NCI-H1930 (cell line): ENCODE data around the gene CHCHD6.

ENCODE experiments used
- DNase-seq, 2 experiments: peaks; one replicate each; lab custom pipeline; 2025; lab: John Stamatoyannopoulos, UW

CHCHD6 gene

GRCh38 chr3:126979046-126979628 is 275.1 kb downstream of the CHCHD6 start:
- DNase-seq = no peak

- DNase-seq = no peak
Measured at GRCh38 chr3:126980266-126980811, 276.3 kb downstream of the CHCHD6 start.

DNA sequence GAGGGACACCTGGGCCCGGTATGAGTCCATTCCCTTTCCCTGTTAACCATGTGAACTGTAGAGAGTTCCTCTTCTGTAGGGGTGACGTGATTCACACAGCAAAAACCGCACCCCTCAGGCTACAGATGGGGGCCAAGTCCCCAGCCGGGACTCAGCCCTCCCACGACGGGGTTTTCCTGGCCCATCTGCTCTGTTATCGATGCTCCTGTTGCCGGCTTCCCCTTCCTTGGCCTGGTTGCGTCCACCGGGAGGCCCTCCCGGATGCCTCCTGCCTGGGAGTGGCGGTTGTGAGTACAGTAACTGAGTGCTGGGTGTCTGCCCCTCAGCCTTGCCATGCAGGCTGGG is 278.1 kb downstream of the CHCHD6 start:
- no peak for DNase-seq

- DNase-seq = peak; percentile 47 to 57
Measured at GRCh38 chr3:126982471-126983175, 278.6 kb downstream of the CHCHD6 start, which contains the start of gene PLXNA1. Gene PLXNA1 (plus strand): TSS chr3:126983115. CDS start chr3:126988594, 5,479 bp downstream.

GRCh38 chr3:126983276-126983652 is 279.2 kb downstream of the CHCHD6 start:
- DNase-seq = no peak

GRCh38 chr3:126983653-126984390 is 279.8 kb downstream of the CHCHD6 start:
- DNase-seq = no peak

DNA sequence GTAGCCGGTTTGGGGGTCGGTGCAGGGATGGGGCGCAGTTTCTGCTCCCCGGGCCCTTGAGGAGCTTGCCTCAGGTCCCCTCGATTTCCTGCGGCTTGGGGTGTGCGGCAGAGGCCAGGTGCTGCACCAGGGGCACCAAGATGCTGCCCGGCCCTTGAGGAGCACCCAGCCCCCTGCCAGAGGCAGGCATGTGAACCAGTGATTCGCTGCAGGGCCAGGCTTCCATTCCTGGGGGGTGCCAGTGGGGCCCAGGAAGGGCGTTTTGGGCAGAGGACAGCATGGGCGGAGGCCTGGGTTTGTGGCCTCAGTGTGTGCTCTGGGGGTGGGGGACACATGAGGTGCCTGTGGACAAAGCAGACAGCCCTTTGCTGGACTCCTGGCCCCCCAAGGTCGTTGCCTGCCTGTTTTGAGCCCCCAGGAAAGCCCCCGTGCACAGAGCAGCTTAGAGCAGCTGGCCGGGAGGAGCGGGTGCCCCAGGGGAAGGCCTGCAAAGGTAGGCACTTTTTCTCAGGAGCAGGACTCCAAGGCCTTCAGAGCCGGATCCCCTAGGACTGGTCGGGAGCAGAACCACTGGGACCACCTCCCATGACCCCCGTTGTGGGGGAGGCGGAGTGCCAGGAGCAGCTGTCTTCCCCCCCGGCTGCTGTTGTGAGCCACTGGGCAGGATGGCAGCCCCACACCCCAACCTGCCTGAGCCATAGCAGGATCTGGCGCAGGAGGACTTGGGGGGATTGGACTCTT is 280.5 kb downstream of the CHCHD6 start:
- no peak for DNase-seq

GRCh38 chr3:126985132-126985985 is 281.3 kb downstream of the CHCHD6 start:
- DNase-seq = no peak

DNA sequence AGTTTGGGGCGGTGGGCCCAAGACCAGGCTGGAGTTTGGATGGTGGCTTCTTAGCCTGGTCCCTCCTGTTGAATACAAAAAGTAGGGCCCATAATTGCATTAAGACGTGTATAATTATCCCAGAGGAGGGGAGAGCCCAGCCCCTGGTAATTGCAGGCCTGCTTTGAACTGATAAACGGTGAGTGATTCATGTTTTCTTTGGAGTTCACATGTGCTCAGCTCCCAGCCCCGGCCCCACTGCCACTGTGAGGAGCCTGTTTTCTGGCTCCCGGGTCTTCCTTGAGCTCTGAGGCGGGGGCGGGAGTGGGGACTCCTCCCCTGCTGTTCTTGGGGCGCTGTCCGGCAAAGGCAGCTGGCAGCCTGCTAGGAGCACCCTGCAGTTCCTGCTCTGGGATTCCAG is 282.0 kb downstream of the CHCHD6 start:
- no peak for DNase-seq

GRCh38 chr3:126987129-126987528 is 283.1 kb downstream of the CHCHD6 start:
- DNase-seq = no peak

- DNase-seq = no peak
Measured at GRCh38 chr3:126987596-126987995, 283.6 kb downstream of the CHCHD6 start.

DNA sequence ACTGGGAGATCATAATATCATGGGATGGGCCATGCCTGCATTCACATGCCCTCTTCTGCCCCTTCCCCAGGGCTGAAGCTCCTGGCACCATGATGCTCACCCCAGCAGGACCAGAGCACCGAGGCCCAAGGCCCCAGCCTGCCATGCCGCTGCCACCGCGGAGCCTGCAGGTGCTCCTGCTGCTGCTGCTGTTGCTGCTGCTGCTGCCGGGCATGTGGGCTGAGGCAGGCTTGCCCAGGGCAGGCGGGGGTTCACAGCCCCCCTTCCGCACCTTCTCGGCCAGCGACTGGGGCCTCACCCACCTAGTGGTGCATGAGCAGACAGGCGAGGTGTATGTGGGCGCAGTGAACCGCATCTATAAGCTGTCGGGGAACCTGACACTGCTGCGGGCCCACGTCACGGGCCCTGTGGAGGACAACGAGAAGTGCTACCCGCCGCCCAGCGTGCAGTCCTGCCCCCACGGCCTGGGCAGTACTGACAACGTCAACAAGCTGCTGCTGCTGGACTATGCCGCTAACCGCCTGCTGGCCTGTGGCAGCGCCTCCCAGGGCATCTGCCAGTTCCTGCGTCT is 284.5 kb downstream of the CHCHD6 start:
- no peak for DNase-seq

GRCh38 chr3:126989316-126990023 is 285.4 kb downstream of the CHCHD6 start:
- no peak for DNase-seq

DNA sequence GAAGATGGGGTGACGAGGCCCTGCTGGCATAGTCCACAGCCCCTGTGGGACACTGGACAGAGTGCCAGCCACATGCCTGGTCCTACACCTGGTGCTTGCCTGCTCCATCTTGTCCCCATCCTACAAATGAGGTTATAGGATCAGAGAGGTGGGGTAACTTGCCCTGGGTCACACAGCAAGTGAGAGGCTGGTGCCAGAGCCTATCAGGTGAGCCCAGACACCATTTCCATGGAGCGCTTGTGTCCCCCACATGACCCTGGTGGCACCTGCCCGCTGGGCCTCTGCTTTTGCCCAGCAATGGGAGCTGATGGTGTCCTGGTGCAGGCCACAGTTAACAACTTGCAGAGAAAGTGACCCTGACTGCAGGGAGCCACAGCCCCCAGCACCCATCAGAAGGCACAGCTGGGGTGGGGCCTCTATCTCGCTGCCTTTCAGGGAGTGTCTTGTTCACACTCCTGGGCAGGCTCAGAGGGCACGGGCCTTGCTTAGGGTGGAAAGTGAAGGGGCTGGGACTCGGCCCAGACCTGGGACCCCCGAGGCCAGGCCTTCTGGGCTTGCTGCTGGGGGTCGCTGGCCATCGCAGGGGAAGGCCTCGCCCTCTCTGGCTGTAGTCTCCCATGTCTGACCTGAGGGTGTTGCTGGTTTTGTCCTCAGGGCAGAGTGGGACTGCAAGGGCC is 286.1 kb downstream of the CHCHD6 start:
- DNase-seq = no peak

GRCh38 chr3:126990890-126991289 is 286.9 kb downstream of the CHCHD6 start:
- no peak for DNase-seq

DNA sequence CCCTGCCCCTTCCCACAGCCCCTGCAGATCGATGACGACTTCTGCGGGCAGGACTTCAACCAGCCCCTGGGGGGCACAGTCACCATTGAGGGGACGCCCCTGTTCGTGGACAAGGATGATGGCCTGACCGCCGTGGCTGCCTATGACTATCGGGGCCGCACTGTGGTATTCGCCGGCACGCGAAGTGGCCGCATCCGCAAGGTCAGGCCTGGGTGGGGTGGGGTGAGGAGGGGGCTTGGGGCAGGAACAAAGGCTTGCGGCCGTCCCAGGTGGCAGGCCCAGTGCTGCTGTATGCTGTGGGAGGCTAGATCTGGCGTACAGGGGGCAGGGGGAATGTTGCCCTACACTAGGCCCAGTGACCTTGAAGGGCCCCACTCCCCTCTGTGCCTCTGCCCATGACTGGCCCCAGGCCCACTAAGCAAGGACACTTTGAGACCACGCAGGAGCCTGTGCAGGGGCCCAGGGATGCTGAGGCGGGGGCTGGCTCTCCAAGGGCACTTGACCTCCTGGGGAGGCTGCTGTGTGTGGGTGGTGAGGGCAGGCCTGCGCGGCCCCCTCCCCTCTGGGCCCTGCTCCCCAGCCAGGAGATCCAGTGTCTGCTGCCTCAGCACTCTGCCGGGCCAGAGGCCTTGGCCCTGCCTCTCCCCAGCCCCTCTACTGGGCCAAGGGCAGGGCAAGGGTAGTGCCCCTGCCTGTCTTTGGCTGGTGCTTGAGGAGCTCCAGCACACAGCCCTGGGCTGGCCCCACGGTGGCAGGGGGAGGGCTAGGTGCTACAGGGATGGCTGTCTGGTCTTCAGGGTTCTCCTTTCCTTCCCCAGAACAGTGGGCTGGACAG is 287.5 kb downstream of the CHCHD6 start:
- DNase-seq = no peak

GRCh38 chr3:126992216-126992615 is 288.2 kb downstream of the CHCHD6 start:
- no peak for DNase-seq

DNA sequence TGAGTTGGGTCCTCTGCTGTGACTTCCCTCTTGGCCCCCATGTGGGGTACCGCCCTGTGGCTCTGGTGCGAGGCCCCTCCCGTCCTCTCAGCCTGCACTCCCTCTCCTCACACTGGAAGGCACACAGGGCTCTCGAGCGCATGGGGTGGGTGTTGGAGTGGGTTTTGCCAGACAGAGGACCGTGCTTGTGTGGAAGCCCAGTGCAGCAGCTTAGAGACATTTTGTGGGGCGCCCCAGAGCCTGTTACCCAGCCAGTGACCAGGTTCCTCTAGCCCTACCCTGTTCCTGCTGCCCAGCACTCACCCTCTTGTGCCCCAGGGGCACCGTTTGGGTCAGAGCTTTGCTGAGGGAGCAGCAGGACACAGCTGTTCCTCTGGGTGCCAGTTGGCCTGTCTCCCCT is 288.7 kb downstream of the CHCHD6 start:
- DNase-seq = no peak

DNA sequence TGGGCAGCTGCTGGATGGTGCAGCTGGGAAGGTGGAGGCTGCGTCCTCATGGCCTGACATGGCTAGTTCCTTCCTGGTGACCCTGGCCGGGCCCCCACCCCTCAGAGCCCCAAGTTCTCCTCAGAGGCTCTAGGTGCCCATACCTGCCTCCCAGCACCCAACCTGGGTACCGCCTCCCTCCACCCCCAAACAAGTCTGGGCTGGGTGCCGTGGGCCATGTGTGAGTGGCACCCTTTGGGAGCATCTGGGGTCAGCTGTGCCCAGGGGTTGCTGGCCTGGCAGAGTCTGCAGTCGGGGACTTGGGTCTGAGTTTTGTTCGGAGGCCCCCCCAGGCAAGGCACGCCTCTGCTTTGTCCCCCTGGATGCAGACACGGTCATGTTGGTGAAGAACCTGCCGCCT is 289.4 kb downstream of the CHCHD6 start:
- DNase-seq = no peak
